AG09319 (cell line): Measurements from ENCODE around the gene UBE2O.

ENCODE experiments used
- DNase-seq: peaks from one replicate; pipeline ENCODE4 v3.0.0-alpha.2; 2010; ENCODE audit warnings: low read depth; ENCODE audit errors: extremely low read depth
- CTCF ChIP-seq: IDR thresholded peaks from 2 replicates; pipeline ENCODE4 v1.5.1; 2011; ENCODE audit warnings: low read depth, mild to moderate bottlenecking, inconsistent platforms, low read length, moderate library complexity

The UBE2O gene

GRCh38 chr17:76498876-76499251 is 45.9 kb upstream of the UBE2O start:
- no peak for TF ChIP-seq CTCF
- no peak for DNase-seq

DNA sequence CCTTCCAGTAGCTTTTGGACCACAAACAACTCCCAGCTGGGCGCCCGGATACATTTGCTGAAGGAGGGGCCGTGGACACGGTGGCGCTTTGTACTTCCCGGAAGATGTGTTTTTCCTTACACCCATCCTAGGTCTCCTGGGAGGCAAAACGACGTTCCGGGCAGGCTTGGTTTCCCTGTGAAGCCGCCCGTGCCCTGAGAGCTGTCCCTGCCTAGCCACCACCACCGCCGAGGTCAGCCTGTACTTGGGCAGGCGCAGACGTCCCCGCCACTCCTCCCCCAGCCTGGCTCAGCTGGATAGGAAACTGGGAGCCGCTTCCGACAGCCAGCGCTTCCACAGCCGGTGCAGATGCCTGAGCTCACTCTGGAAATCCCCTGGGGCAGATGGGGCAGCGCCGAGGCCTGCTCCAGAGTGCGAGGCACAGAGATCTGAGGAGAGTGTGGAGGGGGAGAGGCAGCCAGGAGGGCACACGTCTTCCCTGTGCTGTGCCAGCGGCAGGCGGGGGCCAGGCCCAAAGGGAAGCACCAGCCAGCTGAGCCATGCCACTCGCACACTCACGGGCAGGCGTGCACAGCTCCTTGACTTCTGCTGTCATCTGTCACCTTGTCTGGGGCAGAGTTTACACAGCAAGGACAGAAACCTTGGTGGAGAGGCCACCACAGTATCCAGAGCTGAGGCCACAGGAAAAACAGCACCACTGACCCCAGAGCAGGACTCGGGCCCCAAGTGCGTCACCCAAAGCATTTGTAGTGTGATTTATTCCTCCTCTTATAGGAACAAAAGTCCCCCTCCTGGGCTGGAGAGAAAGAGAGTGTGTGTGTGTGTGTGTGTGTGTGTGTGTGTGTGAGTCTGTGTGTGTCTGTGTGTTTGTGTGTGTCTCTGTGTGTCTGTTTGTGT is 45.3 kb upstream of the UBE2O start:
- DNase-seq: no peak

GRCh38 chr17:76497699-76497978 is 44.7 kb upstream of the UBE2O start:
- DNase-seq: no peak
- no peak for TF ChIP-seq CTCF

More for the DNA sequence above, 45.3 kb upstream of the UBE2O start:
- no peak for TF ChIP-seq CTCF

DNA sequence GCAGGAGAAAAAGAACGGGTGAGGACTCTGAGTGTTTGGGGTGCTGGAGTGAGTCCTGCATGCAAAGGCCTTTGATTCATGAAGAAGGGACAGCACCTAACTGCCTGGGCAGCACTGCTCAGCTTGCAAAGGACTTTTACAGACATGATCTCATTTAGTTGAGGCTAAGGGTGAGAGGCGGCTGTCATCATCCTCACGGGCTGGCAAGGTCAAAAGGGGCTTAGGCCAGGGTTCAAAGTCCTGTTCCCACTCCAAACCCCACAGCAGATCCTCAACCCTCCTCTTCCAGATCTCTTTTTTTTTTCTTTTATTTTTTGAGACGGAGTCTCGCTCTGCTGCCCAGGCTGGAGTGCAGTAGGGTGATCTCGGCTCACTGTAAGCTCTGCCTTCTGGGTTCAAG is 43.5 kb upstream of the UBE2O start:
- TF ChIP-seq CTCF: no peak
- DNase-seq: no peak

DNA sequence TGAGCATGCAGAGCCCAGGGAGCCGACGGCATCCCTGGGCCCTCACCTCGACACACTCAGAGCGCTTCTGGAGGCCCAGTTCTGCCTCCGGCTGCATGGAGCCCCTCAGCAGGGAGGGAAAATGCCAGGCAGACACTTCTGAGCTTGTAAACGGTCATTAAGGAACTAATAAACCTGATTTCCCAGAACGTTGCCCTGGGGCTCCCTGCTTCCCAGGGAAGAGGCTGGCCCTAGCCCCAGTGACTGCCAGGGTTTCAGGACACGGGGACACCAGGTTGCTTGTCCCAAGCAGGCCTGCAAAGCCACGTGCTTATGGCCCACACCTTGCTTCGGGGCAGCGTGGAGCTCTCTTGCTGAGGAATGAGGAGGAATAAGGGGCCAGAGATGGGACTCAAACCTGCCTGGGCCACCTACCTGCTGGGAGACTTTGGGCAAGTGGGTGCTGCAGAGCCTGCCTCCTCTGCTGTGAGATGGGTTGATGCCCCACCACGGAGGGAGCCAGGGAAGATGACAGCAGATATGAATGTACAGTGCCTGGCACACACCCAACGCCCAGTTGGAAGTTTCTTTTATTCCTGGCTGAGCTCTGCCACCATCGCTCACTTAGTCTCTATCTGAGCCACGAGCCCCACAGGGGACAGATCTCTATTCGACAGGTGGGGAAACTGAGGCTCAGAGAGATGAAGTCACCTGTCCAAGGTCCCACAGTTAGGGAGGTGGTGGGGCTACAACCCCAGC is 42.9 kb upstream of the UBE2O start:
- no peak for TF ChIP-seq CTCF
- no peak for DNase-seq

DNA sequence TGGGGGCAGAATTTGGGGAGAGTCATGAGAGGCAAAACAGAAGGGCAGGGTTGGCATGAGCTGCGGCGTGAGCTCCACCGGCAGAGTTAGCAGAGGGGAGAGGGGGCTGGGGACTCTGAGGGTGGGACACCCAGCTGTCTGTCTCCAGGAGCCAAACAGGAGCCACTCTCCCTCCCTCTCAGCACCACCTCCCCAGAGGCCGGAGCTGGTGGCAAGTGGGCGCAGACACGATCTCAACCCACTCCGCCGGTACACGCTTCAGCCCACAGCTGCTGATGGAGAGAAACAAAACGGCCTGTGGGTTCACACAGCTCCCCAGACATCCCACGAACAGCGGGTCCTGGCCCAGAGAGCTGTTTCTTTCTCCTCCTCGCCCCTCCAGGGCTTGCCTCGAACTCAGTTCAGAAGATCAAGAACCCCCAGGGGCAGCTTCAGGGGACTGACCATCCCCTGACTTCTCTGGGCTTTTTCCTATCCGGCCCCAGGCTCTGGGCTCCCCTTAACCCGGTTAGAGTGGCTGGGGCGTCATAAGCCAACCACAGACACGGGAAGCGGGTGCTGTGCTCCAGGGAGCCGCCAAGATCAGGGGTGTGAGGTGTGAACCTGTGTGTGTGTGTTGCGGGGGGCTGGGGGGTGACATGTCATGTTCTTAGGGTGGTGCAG is 40.7 kb upstream of the UBE2O start:
- no peak for TF ChIP-seq CTCF

DNA sequence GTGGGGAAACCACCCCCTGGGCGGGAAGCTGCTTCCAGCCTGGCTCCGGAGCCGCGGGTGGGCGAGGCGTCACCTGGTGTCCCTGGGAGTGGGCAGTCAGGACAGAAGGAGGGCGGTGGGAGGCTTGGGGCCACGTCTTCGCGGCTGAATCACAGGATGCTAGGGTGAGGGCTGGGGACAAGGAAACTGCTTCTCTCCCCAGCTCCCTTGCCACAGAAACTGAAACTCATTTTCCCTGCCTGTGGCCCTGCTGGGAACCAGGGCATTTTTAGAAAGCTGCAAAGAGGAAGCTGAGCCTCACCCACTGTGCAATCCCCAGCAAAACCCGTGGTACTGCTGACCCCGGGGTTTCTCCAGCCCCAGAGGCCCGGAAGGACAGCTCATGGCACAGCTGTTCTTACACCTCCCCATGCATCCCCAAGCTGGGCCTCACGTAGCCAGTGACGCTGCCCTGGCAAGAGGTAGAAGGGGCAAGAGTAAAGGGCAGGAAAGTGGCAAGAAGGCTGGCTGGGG is 40.1 kb upstream of the UBE2O start:
- TF ChIP-seq CTCF: no peak
- no peak for DNase-seq

More for the DNA sequence above, 40.7 kb upstream of the UBE2O start:
- no peak for DNase-seq
